NCI-H526 treated with DMSO at 0.1 percent for 48 hours (cell line): ENCODE measurements around the gene ERBIN.
A peak's percentile ranks its signal among the peaks of the same experiment; 100 is the strongest.
"Not testable (repeated sequence)": the region's sequence is repeated elsewhere in the genome, so short reads cannot be mapped to it uniquely, and the experiment has no call there.

Source experiments
- DNase-seq: peaks from one replicate; lab custom pipeline; 2025; lab: John Stamatoyannopoulos, UW

Gene ERBIN

DNA sequence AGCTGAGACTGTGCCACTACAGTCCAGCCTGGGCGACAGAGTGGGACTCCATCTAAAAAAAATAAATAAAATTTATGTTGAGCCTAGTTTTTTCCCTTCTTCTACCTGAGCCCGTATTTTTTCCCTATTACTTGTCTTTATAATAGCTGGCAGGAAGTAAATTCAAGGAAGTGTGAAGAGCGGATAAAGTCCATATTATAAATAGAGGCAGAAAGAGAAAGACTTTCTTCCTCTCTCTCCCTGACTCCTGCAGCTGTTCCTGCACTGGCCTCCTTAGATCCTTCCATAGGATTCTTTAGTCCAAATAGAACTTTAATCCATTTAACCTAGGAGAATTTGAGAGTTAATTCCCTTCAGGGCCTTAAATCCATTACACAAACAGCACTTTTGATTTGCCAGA is 10.3 kb upstream of the ERBIN start:
- no peak for DNase-seq

- no peak for DNase-seq
Observed at GRCh38 chr5:65916636-65917035, 9.7 kb upstream of the ERBIN start.

GRCh38 chr5:65919773-65920172 is 6.6 kb upstream of the ERBIN start:
- DNase-seq, result no peak

GRCh38 chr5:65923339-65923738 is 3.0 kb upstream of the ERBIN start:
- no peak for DNase-seq

DNA sequence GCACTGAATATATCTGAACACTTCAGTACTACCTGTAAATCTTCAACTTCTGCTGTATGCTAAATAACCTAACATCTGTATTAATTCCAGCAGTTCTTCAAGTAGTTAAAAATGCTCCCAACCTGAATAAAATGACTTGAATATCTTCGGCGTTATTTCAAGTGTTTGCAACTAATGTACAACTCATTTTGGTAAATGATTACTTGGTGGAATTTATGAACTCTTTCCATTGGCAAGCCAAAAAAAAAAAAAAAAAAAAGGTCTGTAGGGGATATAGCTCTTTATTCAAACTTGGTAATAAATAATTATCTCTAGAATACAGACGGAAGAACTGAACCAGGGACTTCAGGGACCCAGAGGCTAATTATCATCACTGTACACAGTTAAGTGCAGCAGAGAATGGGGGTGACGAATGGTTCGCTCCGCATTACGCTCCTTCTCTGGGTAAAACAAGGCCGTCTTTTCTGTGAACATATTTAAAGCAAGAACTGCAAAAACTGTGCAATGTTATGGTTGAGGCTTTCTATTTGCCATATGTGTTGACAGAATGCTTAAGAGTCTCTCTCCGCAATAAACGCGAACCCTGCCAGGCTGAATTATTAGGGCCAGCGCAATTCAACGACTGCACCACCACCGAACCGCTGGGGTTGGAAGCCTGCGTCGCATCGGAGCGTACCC is 1.9 kb upstream of the ERBIN start:
- peak; percentile 38 for DNase-seq

DNA sequence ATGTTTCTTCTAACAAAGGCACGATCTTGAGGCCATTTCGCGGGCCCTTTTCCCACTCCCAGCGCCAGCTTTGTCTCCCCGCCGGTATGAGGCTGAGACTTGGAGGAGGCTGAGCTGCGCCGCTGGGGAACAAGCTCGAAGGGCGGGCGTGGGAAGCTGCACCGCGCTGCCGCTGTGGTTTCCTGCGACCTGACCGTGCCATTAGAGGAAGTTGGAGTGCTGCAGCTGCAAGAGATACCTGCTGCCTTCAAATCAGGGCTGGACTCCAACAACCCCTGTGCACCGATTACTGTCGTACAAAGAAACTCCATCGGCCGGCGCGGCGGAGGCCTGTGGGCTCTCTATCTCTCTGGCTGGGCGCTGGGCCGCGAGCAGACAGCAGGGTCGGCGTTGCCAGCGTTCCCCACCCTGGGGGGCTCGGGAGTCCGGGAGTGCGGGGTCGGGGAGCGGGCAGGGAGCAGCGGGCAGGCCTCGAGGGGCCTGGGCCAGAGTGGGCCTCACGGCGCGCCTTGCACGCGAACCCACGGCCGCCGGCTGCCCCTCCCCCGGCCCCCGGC is 1.3 kb upstream of the ERBIN start:
- DNase-seq, result peak; percentile 38

DNA sequence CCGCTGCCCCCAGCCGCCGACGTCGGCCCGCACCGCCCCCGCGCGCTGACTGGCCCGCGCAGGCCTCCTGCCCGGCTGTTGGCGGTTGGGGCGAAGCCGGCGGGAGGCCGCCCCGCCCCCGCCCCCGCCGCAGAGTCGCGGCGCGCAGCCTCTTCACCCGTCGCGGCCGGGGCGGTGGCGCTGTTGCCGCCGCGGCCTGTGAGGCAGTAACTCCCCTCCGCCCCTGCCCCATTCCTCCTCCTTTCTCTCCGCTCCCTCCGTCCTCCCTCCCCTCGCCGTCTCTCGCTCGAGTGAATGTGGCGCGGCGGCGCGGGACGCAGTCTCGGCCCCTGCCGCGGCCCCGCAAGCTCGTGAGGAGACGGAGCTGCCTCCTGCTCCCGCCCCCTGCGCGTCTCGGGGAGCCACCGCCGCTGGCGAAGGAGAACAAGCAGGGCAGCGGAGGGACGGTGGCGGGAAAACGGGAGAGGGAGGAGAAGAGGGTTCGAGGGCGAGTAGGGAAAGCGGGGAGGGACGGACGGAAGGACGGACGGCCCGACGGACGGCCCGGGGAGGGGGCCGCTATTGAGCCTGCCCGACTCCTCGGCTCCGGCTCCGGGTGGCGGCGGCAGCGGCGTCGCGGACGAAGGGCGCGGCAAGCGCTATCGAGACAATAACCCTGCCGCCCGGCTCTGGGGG is 637 bp upstream of the ERBIN start:
- peak; percentile 69 for DNase-seq

- DNase-seq, result no peak
Observed at GRCh38 chr5:65926893-65927292, 518 bp downstream of the ERBIN start.

DNA sequence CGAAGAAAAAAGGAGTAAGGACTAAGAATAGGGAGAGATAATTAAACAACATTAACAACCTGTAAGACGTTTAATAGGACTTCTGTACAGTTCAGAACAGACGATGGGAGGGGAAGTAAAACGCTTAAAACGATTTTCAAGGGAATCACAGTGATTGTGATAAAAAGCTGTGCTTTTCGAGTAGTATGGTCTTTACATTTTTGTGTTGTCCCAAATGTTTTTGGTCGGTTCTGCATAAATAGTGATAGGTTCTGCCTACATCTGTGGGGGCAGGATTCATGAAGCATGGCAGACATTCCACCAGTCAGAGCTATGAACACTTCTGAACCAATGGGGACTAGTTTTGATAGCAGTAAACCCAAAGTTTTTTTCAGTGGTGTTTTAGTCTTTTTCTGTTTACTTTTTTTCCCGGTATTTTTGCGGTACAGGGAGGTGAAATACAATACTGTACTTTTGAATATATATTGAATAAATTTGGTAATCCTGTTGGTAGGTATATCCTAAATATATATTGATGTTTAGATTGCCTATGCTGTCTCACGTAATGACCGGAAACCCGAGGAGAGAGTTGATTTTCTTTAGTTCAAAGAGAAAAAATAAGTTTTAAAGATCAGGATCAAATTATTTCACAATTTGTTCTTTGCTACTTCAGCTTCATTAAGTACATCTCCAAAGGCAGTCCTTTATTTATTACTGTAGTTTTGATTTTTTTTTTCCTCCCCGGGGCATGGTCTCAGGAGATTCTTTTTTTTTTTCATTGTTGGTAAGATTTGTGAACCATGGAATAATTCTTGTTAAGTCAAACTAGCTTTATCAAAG is 1.3 kb downstream of the ERBIN start:
- DNase-seq, result peak; percentile 19

DNA sequence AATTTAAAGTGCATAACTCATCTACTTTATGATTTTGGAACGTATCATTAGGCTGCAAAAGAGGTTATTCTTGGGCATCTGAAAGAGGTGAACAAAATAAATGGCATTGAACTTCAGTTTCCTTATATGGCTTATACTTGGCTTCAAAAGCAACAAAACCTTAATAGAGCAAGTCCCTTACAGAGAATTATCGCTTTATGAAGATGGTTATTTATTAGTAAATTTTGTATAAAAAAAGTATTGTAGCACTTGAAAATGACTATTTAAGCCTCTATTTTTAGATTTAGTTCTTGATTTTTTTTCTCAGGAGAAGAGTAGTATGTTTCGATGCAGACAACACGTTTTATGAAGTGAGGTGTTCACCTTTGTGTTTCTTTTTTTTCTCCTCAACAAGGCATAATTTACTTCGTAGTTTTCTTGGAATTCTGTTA is 2.0 kb downstream of the ERBIN start:
- DNase-seq, result no peak

- no peak for DNase-seq
Observed at GRCh38 chr5:65928860-65929259, 2.5 kb downstream of the ERBIN start.

GRCh38 chr5:65932676-65933075 is 6.3 kb downstream of the ERBIN start:
- DNase-seq, result no peak

DNA sequence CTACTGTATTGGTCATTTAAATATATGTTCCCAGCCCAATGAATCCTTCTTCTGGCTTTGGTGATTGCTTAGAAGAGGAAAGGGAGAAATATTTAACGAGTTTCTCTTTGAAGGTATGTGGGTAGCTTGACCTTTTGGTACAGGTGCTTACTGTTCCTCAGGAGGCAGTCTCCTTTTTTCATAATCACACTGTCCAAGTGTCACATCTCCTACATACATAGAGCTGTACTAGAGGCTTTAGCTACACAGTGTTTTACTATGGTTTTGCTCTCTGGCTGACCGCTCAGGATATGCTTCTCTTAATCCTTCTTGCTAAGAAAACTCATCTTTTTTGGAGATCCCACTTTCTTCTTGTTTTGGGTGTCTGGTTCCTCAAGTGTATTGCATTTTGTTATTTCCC is 6.9 kb downstream of the ERBIN start:
- DNase-seq, result no peak

DNA sequence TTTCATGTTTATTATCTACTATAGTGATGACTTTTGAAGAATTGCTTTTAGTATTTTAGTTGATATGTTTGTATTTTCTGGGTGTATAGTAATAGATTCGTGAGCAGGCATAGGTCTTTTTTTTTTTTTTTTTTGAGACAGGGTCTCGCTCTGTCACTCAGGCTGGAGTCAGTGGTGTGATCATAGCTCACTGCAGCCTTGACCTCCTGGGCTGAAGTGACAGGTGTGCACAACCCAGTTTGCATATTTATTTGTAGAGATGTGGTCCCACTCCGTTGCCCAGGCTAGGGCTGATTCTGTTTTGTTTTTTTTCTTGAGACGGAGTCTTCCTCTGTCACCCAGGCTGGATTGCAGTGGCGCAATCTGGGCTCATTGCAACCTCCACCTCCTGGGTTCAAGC is 11.9 kb downstream of the ERBIN start:
- no peak for DNase-seq

DNA sequence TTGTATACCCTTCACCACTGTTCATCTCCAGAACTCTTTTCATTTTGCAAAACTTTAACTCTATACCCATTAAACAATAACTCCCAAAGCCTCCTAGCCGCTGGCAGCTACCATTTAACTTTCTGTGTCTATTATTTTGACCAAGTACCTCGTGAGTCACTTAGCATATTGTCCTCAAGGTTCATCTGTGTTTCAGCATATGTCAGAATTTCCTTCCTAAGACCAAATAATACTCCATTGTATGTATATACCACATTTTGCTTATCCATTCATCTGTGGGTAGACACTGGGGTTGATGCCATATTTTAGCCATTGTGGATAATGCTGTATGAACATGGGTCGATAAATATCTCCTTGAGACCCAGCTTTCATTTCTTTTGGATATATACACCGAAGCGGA is 17.4 kb downstream of the ERBIN start:
- DNase-seq, result no peak

- DNase-seq, result no peak
Observed at GRCh38 chr5:65946198-65946745, 19.9 kb downstream of the ERBIN start.

DNA sequence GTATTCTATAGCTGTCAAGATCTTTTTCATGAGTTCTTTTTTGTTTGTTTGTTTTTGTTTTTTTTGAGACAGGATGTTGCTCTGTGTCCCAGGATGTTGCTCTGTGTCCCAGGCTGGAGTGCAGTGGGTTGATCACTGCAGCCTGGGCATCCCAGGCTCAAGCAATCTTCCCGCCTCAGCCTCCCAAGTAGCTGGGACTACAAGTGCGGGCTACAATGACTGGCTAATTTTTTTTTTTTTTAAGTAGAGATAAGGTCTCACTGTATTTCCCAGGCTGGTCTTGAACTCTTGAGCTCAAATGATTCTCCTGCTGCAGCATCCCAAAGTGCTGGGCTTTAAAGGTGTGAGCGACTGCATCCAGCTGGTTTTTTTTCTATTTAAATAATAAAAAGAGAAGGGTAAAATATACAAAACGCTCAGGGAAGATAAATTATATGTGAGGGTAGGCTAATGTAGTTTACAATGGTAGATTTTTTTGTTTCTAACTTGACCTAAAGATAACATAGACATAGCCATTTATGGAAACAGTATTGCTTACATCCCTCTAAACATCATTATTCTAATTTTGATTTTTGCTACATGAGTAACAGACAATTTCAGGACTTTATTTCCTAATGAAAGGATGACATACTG is 21.9 kb downstream of the ERBIN start:
- DNase-seq, result no peak

DNA sequence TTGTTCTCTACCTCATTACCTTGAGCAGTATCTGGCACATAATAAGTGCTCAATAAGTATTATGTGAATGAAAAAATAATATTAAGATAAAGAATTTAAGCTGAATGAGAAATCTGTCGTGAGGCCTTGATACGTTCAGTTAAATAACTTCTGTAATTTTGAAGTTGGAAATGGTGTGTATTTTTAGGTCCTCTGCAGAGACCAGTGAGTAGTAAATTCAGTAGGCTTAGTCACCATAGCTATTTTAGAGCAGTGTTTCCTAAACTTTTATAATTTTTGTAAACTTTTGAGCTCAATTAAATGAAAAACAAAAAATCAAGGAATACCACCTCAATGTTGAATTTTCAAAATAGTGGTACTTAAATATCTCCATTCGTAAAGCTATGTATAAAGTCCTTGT is 25.0 kb downstream of the ERBIN start:
- DNase-seq, result no peak

- no peak for DNase-seq
Observed at GRCh38 chr5:65952259-65952658, 25.9 kb downstream of the ERBIN start.

GRCh38 chr5:65954200-65954599 is 27.8 kb downstream of the ERBIN start:
- no peak for DNase-seq

GRCh38 chr5:65955746-65956145 is 29.4 kb downstream of the ERBIN start:
- no peak for DNase-seq

DNA sequence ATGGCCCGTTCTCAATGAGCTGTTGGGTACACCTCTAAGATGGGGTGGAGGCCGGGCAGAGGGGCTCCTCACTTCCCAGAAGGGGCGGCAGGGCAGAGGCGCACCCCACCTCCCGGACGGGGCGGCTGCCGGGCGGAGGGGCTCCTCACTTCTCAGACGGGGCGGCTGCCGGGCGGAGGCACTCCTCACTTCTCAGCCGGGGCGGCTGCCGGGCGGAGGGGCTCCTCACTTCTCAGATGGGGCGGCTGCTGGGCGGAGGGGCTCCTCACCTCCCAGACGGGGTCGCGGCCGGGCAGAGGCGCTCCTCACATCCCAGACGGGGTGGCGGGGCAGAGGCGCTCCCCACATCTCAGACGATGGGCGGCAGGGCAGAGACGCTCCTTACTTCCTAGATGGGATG is 31.3 kb downstream of the ERBIN start:
- not testable (repeated sequence) for DNase-seq
